Fibroblast of lung (primary cell): ENCODE data around the gene IARS1. TPM values are rescaled to one million over a fixed set of nuclear protein-coding genes. Genes with fewer than 3 reads are reported as not detected.

Source experiments
- DNase-seq, 2 donors: peaks; one replicate each; pipeline versions ENCODE4 v3.0.0 to v3.0.0-alpha.2; 2010; ENCODE audit warnings: low read depth in 2 of 2
- H2AFZ ChIP-seq: 2 replicates; pipeline ENCODE4 v1.5.1; 2012; ENCODE audit warnings: low read length, control low read depth, inconsistent platforms
- H3K27ac ChIP-seq: 2 replicates; pipeline ENCODE4 v1.5.1; 2011; ENCODE audit warnings: low read length, control low read depth; ENCODE audit not compliant: insufficient read depth
- H3K27me3 ChIP-seq: 2 replicates; pipeline ENCODE4 v1.5.1; 2011; ENCODE audit warnings: mild to moderate bottlenecking, low read length; ENCODE audit not compliant: control insufficient read depth, insufficient read depth
- H3K36me3 ChIP-seq: 2 replicates; pipeline ENCODE4 v1.5.1; 2011; ENCODE audit warnings: low read length; ENCODE audit not compliant: control insufficient read depth, insufficient read depth
- H3K4me1 ChIP-seq: 2 replicates; pipeline ENCODE4 v1.5.1; 2011; ENCODE audit warnings: low read length; ENCODE audit not compliant: control insufficient read depth, insufficient read depth; ENCODE audit errors: extremely low read depth
- H3K4me2 ChIP-seq: 2 replicates; pipeline ENCODE4 v1.5.1; 2011; ENCODE audit warnings: low read length, control low read depth; ENCODE audit not compliant: insufficient read depth; ENCODE audit errors: extremely low read depth
- H3K4me3 ChIP-seq, 4 experiments: fragments of 200-600 bp in 1 of 4; sonication (generic) in 1 of 4; replicated peaks in 1 of 4; 2 replicates each; pipeline ENCODE4 v1.5.1; 2011 to 2016; ENCODE audit warnings: low read length in 4 of 4, low read depth in 3 of 4, mild to moderate bottlenecking in 3 of 4, control low read depth in 2 of 4, inconsistent platforms in 1 of 4, mixed read lengths in 1 of 4; ENCODE audit not compliant: insufficient read depth in 1 of 4; ENCODE audit errors: control extremely low read depth in 1 of 4
- H3K79me2 ChIP-seq: 2 replicates; pipeline ENCODE4 v1.5.1; 2012; ENCODE audit warnings: mild to moderate bottlenecking, low read length, inconsistent platforms; ENCODE audit not compliant: control insufficient read depth, insufficient read depth
- H3K9ac ChIP-seq: 2 replicates; pipeline ENCODE4 v1.5.1; 2011; ENCODE audit warnings: mild to moderate bottlenecking, low read length, control low read depth; ENCODE audit not compliant: insufficient read depth
- H3K9me3 ChIP-seq: 2 replicates; pipeline ENCODE4 v1.5.1; 2012; ENCODE audit warnings: low read depth, low read length; ENCODE audit not compliant: control insufficient read depth, insufficient read depth
- H4K20me1 ChIP-seq: 2 replicates; pipeline ENCODE4 v1.5.1; 2011; ENCODE audit warnings: low read length; ENCODE audit not compliant: control insufficient read depth, insufficient read depth; ENCODE audit errors: extremely low read depth
- EZH2 ChIP-seq: IDR thresholded peaks from 2 replicates; pipeline ENCODE4 v1.5.1; 2012; ENCODE audit warnings: low read length, control low read depth, mild to moderate bottlenecking; ENCODE audit errors: missing control alignments
- polyA plus RNA-seq, 2 donors: library from polyadenylated mRNA; depleted of rRNA in 1 of 2; stranded (reverse) in 1 of 2; unstranded in 1 of 2; fragments of >200 nt; gene quantifications; 2 replicates each; pipeline ENCODE4 v1.2.1, GENCODE V29; 2011 to 2012; ENCODE audit warnings: missing spikeins in 1 of 2
- total RNA-seq: library from RNA; depleted of rRNA; stranded (reverse); fragments of >200 nt; gene quantifications from 2 replicates; pipeline ENCODE4 v1.2.1, GENCODE V29; 2014
- TF ChIP-seq, protein P1 (sequence below), 2 donors: IDR thresholded peaks in 1 of 2; conservative IDR thresholded peaks in 1 of 2; 1 replicate in 1 of 2; 2 replicates in 1 of 2; pipeline ENCODE4 v1.5.1; 2011 to 2012; ENCODE audit warnings: low read length in 2 of 2, control low read depth in 1 of 2, inconsistent platforms in 1 of 2, low read depth in 1 of 2, mild to moderate bottlenecking in 1 of 2

IARS1 gene
- total and polyA plus RNA-seq, 2 donors (not counting 1 experiment from before 2014, with no cell fraction given) = 88.4 to 595 TPM

DNA sequence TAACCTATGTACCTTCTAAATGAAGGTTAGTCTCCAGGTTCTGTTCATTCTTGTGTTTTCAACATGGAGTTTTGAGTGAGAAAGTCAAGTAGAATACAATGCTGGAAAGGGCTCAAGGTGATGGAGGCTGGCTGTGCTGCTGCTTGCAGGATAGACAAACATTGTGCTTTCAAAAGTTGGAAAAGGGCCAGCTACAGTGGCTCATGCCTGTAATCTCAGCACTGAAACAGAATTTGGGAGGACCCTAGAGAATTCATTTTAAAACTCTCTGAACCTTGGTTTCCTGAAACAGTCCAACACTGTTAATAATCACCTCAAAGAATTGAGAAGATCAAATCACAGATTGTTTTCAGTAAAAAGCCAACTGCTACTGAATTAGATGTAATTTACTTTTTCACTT lies 15.4 kb upstream of the IARS1 start:
- no peaks in the 10 kb centered on the region for H3K9me3 ChIP-seq
- H3K9ac ChIP-seq = no peak overlapping the region
- H3K4me1 ChIP-seq = no peaks in the 10 kb centered on the region
- H4K20me1 ChIP-seq = no peaks in the 10 kb centered on the region
- no peaks in the 10 kb centered on the region for H3K27me3 ChIP-seq
- no peaks in the 10 kb centered on the region for H3K79me2 ChIP-seq
- no peak overlapping the region for H3K4me3 ChIP-seq
- peaks cover 11% of the 10 kb centered on the region for H3K36me3 ChIP-seq
- no peak overlapping the region for H3K4me2 ChIP-seq
- H3K27ac ChIP-seq = no peak overlapping the region
- TF ChIP-seq EZH2 = no peak
- TF ChIP-seq, protein P1, sequence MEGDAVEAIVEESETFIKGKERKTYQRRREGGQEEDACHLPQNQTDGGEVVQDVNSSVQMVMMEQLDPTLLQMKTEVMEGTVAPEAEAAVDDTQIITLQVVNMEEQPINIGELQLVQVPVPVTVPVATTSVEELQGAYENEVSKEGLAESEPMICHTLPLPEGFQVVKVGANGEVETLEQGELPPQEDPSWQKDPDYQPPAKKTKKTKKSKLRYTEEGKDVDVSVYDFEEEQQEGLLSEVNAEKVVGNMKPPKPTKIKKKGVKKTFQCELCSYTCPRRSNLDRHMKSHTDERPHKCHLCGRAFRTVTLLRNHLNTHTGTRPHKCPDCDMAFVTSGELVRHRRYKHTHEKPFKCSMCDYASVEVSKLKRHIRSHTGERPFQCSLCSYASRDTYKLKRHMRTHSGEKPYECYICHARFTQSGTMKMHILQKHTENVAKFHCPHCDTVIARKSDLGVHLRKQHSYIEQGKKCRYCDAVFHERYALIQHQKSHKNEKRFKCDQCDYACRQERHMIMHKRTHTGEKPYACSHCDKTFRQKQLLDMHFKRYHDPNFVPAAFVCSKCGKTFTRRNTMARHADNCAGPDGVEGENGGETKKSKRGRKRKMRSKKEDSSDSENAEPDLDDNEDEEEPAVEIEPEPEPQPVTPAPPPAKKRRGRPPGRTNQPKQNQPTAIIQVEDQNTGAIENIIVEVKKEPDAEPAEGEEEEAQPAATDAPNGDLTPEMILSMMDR (conservative IDR thresholded peaks at IDR 0.05 in 1 of 2, IDR thresholded peaks at IDR 0.05 in 1 of 2; ENCODE audit: low read depth in 1 of 2, low read length in 2 of 2) = no peak
- no peak overlapping the region for H2AFZ ChIP-seq
- DNase-seq = no peak

DNA sequence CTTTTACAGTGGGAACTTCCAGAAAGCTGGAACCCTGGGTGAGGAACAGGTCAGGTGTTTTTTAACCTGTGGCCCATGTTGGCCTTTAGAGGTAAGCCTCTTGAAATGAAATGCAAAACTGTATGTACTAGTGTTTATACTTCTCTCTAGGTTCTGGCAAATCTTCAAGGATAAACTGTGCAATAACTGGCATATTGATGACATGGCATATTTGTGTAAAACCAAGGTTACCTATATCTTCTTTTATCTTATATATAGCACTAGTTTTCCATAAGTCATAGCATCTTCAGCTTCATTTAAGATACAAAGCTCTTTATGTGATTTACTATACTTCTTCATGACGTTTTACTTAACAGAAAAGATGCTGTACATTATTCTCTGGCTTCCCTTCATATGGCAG lies 7.4 kb upstream of the IARS1 start:
- no peak overlapping the region for H3K27ac ChIP-seq
- DNase-seq = no peak
- H3K36me3 ChIP-seq = peaks cover 15% of the 10 kb centered on the region

DNA sequence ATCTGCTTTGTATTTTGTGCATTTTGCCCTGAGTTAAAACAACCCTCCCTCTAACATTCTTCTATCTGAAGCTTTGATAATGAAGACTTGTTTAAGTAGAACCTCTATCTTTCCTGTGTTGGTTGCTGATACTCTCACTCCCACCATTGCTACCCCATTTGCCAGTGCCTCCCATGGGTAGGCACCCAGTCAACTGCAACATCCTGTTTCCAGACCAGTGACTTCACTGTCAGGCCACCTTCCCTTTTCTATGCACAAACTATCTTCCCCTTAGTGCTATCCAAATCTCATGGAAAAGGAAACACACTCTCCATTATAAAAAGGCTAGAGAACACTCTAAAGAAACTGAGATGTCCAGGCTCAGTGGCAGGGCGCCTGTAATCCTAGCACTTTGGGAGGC lies 5.6 kb upstream of the IARS1 start:
- no peak overlapping the region for H3K9ac ChIP-seq
- H3K4me2 ChIP-seq = no peak overlapping the region
- DNase-seq = no peak
- H3K79me2 ChIP-seq = no peaks in the 10 kb centered on the region
- peaks cover 9% of the 10 kb centered on the region for H3K36me3 ChIP-seq
- H3K9me3 ChIP-seq = no peaks in the 10 kb centered on the region
- no peak for TF ChIP-seq EZH2
- TF ChIP-seq, protein P1 (conservative IDR thresholded peaks at IDR 0.05 in 1 of 2, IDR thresholded peaks at IDR 0.05 in 1 of 2; ENCODE audit: low read depth in 1 of 2, low read length in 2 of 2) = no peak
- H2AFZ ChIP-seq = no peak overlapping the region
- H3K27ac ChIP-seq = no peak overlapping the region
- H3K27me3 ChIP-seq = no peaks in the 10 kb centered on the region
- H3K4me3 ChIP-seq = no peak overlapping the region
- H4K20me1 ChIP-seq = no peaks in the 10 kb centered on the region
- H3K4me1 ChIP-seq = peaks cover 2% of the 10 kb centered on the region

More for the DNA sequence above, 7.4 kb upstream of the IARS1 start:
- Histone ChIP-seq H4K20me1 (no peaks in the 10 kb centered on the region), H3K9ac (no peak overlapping the region), H3K4me2 (no peak overlapping the region), H2AFZ (no peak overlapping the region), H3K4me1 (no peaks in the 10 kb centered on the region), H3K9me3 (no peaks in the 10 kb centered on the region), H3K4me3 (no peak overlapping the region), H3K79me2 (no peaks in the 10 kb centered on the region), H3K27me3 (no peaks in the 10 kb centered on the region)
- TF ChIP-seq, protein P1 (conservative IDR thresholded peaks at IDR 0.05 in 1 of 2, IDR thresholded peaks at IDR 0.05 in 1 of 2; ENCODE audit: low read depth in 1 of 2, low read length in 2 of 2) = no peak
- TF ChIP-seq EZH2 = no peak
